ENCODE measurements around the gene HEATR5B. TPM values are rescaled to one million over a fixed set of nuclear protein-coding genes. Genes with fewer than 3 reads are reported as not detected.

The HEATR5B gene
- total RNA-seq, 1 experiment from 2014 or later = 13.1 TPM

GRCh38 chr2:37070931-37071330, 13.2 kb downstream of the HEATR5B start:
- Mint-ChIP-seq H3K27me3 (ENCODE audit: unreplicated experiment) (no peaks in the 10 kb centered on the region), H3K27ac (ENCODE audit: unreplicated experiment) (no peak overlapping the region), H3K9me3 (ENCODE audit: low read depth, unreplicated experiment) (no peaks in the 10 kb centered on the region), H3K36me3 (ENCODE audit: insufficient read depth, unreplicated experiment) (no peaks in the 10 kb centered on the region), H3K4me1 (ENCODE audit: low read depth, unreplicated experiment) (no peaks in the 10 kb centered on the region), H3K4me3 (ENCODE audit: low read depth, unreplicated experiment) (no peak overlapping the region)
- no TSS peak for BruUV-seq (replicated peaks)
- DNase-seq = no peak
- TF ChIP-seq CTCF (IDR thresholded peaks at IDR 0.05; ENCODE audit: unreplicated experiment) = no peak
- CTCF ChIA-PET = no interaction called here
- intact Hi-C loops (cut with micrococcal nuclease; ENCODE audit: unreplicated experiment) = no loop called here

- Mint-ChIP-seq H3K36me3 (ENCODE audit: insufficient read depth, unreplicated experiment) (peaks cover 9% of the 10 kb centered on the region), H3K27me3 (ENCODE audit: unreplicated experiment) (no peaks in the 10 kb centered on the region), H3K4me1 (ENCODE audit: low read depth, unreplicated experiment) (no peaks in the 10 kb centered on the region), H3K4me3 (ENCODE audit: low read depth, unreplicated experiment) (no peak overlapping the region), H3K9me3 (ENCODE audit: low read depth, unreplicated experiment) (no peaks in the 10 kb centered on the region), H3K27ac (ENCODE audit: unreplicated experiment) (no peak overlapping the region)
- no TSS peak for BruUV-seq (replicated peaks)
- DNase-seq = no peak
- intact Hi-C loops (cut with micrococcal nuclease; ENCODE audit: unreplicated experiment) = no loop called here
- CTCF ChIA-PET = no interaction called here
- no peak for TF ChIP-seq CTCF (IDR thresholded peaks at IDR 0.05; ENCODE audit: unreplicated experiment)
Measured at GRCh38 chr2:37068686-37069085, 15.5 kb downstream of the HEATR5B start.

GRCh38 chr2:37061776-37062175, 22.4 kb downstream of the HEATR5B start:
- Mint-ChIP-seq H3K4me3 (ENCODE audit: low read depth, unreplicated experiment) (no peak overlapping the region), H3K27me3 (ENCODE audit: unreplicated experiment) (no peaks in the 10 kb centered on the region), H3K4me1 (ENCODE audit: low read depth, unreplicated experiment) (no peaks in the 10 kb centered on the region), H3K27ac (ENCODE audit: unreplicated experiment) (no peak overlapping the region), H3K9me3 (ENCODE audit: low read depth, unreplicated experiment) (no peaks in the 10 kb centered on the region), H3K36me3 (ENCODE audit: insufficient read depth, unreplicated experiment) (peaks cover 14% of the 10 kb centered on the region)
- no TSS peak for BruUV-seq (replicated peaks)
- no peak for TF ChIP-seq CTCF (IDR thresholded peaks at IDR 0.05; ENCODE audit: unreplicated experiment)
- CTCF ChIA-PET = no interaction called here
- intact Hi-C loops (cut with micrococcal nuclease; ENCODE audit: unreplicated experiment) = no loop called here
- no peak for DNase-seq

- DNase-seq = no peak
- Mint-ChIP-seq H3K27ac (ENCODE audit: unreplicated experiment) (no peak overlapping the region), H3K9me3 (ENCODE audit: low read depth, unreplicated experiment) (no peaks in the 10 kb centered on the region), H3K36me3 (ENCODE audit: insufficient read depth, unreplicated experiment) (peaks cover 18% of the 10 kb centered on the region), H3K4me3 (ENCODE audit: low read depth, unreplicated experiment) (no peak overlapping the region), H3K4me1 (ENCODE audit: low read depth, unreplicated experiment) (no peaks in the 10 kb centered on the region), H3K27me3 (ENCODE audit: unreplicated experiment) (no peaks in the 10 kb centered on the region)
- BruUV-seq (replicated peaks) = no TSS peak
- intact Hi-C loops (cut with micrococcal nuclease; ENCODE audit: unreplicated experiment) = no loop called here
- CTCF ChIA-PET = no interaction called here
- no peak for TF ChIP-seq CTCF (IDR thresholded peaks at IDR 0.05; ENCODE audit: unreplicated experiment)
Measured at GRCh38 chr2:37061013-37061711, 23.0 kb downstream of the HEATR5B start.

All from Calu3 (cell line).